Ishikawa (cell line): ENCODE measurements around the gene DAB2IP.

Experiments used
- CEBPB ChIP-seq: IDR thresholded peaks from 2 replicates; pipeline ENCODE4 v1.6.1; 2012
- CREB1 ChIP-seq: IDR thresholded peaks from 2 replicates; pipeline ENCODE4 v1.6.1; 2012; ENCODE audit warnings: low read depth
- EP300 ChIP-seq: IDR thresholded peaks from 2 replicates; pipeline ENCODE4 v1.6.1; 2012; ENCODE audit warnings: borderline replicate concordance
- NFIC ChIP-seq: IDR thresholded peaks from 2 replicates; pipeline ENCODE4 v1.6.1; 2012
- RAD21 ChIP-seq: IDR thresholded peaks from 2 replicates; pipeline ENCODE4 v1.6.1; 2012; ENCODE audit warnings: low read depth
- TAF1 ChIP-seq: IDR thresholded peaks from 2 replicates; pipeline ENCODE4 v1.6.1; 2012; ENCODE audit warnings: low read depth, mild to moderate bottlenecking
- TF ChIP-seq, protein P1 (sequence below): IDR thresholded peaks from 2 replicates; pipeline ENCODE4 v1.6.1; 2012
- TF ChIP-seq, protein P2 (sequence below): IDR thresholded peaks from 2 replicates; pipeline ENCODE4 v1.6.1; 2012; ENCODE audit warnings: low read depth, mild to moderate bottlenecking

DNA sequence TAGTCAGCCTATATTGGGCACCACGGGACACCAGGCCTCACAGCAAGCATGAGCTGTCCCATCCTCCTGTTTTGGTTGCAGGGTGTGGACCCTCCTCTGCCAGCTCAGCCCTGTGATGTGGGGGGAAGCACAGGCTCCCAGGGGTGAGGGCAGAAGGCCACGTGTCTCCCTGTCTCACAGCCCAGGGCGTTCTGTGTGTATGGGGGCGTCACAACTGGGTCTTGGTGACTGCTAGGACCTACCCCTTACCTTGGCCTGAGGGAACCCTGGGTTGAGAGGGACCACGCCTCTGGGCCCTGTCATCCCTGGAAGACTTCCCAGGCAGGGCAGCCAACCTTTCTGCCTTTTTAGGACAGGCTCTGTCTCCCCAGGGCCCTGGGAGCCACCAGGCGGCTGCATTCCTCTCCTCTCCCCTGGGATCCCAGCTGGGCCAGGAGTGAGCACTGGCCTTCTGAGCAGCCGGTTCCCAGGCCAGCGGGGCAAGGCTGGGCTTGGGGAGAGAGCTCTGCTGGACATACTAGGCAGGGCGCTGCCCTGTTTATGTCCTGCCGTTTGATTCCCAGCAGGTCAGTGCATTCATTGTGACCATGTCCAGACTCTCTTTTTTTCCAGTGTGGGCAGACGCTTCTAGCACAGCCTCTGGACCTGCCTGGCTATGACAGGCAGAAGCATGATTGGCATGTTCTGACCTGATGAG is 97.4 kb downstream of the DAB2IP start:
- no peak for TF ChIP-seq CEBPB
- no peak for TF ChIP-seq TAF1
- no peak for TF ChIP-seq NFIC
- no peak for TF ChIP-seq RAD21
- TF ChIP-seq EP300, result no peak
- TF ChIP-seq, protein P1, sequence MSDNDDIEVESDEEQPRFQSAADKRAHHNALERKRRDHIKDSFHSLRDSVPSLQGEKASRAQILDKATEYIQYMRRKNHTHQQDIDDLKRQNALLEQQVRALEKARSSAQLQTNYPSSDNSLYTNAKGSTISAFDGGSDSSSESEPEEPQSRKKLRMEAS, result no peak
- TF ChIP-seq, protein P2, sequence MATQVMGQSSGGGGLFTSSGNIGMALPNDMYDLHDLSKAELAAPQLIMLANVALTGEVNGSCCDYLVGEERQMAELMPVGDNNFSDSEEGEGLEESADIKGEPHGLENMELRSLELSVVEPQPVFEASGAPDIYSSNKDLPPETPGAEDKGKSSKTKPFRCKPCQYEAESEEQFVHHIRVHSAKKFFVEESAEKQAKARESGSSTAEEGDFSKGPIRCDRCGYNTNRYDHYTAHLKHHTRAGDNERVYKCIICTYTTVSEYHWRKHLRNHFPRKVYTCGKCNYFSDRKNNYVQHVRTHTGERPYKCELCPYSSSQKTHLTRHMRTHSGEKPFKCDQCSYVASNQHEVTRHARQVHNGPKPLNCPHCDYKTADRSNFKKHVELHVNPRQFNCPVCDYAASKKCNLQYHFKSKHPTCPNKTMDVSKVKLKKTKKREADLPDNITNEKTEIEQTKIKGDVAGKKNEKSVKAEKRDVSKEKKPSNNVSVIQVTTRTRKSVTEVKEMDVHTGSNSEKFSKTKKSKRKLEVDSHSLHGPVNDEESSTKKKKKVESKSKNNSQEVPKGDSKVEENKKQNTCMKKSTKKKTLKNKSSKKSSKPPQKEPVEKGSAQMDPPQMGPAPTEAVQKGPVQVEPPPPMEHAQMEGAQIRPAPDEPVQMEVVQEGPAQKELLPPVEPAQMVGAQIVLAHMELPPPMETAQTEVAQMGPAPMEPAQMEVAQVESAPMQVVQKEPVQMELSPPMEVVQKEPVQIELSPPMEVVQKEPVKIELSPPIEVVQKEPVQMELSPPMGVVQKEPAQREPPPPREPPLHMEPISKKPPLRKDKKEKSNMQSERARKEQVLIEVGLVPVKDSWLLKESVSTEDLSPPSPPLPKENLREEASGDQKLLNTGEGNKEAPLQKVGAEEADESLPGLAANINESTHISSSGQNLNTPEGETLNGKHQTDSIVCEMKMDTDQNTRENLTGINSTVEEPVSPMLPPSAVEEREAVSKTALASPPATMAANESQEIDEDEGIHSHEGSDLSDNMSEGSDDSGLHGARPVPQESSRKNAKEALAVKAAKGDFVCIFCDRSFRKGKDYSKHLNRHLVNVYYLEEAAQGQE, result no peak
- no peak for TF ChIP-seq CREB1
